Measurements from ENCODE around the gene UMPS.
A peak's percentile ranks its signal among the peaks of the same experiment; 100 is the strongest.

Gene UMPS

GRCh38 chr3:124761935-124762660 lies 31.8 kb downstream of the UMPS start:
- Mint-ChIP-seq H3K27me3 (peaks cover 10 to 45% of the 10 kb centered on the region in 2 donors), H3K4me3 (peak overlapping the region in 1 of 2 donors; percentile 42), H3K4me1 (ENCODE audit: low read depth in 2 of 2) (peaks cover 0 to 4% of the 10 kb centered on the region in 2 donors), H3K27ac (no peak overlapping the region), H3K9me3 (no peaks in the 10 kb centered on the region), H3K36me3 (ENCODE audit: insufficient read depth) (no peaks in the 10 kb centered on the region)
- ATAC-seq (replicated peaks) (no peak), DNase-seq (no peak)

DNA sequence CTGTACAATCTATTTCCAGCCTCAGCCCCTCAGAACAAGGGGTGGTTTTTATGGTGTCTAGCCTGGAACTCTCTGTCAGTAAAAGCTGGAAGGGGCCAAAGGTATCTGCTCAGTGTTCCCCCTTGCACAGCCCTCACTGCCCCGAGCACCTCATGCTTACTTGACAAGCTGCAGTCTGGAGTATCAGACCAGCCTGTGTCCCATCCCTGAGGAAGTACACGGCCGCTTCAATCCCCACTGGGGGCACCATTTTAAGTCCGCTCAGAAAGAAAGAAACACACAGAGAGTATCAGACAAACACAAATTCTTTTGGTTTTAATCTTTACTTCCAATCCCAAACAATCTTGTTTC lies 32.4 kb downstream of the UMPS start:
- H3K27me3 Mint-ChIP-seq, result peaks cover 13 to 43% of the 10 kb centered on the region in 2 donors
- ATAC-seq (replicated peaks) (no peak), DNase-seq (no peak)
- H3K9me3 Mint-ChIP-seq, result no peaks in the 10 kb centered on the region
- H3K36me3 Mint-ChIP-seq (ENCODE audit: insufficient read depth), result no peaks in the 10 kb centered on the region
- H3K4me3 Mint-ChIP-seq, result no peak overlapping the region
- no peak overlapping the region for H3K27ac Mint-ChIP-seq
- peaks cover 0 to 4% of the 10 kb centered on the region in 2 donors for H3K4me1 Mint-ChIP-seq (ENCODE audit: low read depth in 2 of 2)

- H3K27me3 Mint-ChIP-seq, result peaks cover 13 to 41% of the 10 kb centered on the region in 2 donors
These were observed 33.0 kb downstream of the UMPS start for GRCh38 chr3:124763206-124763605.

GRCh38 chr3:124763644-124764358 lies 33.5 kb downstream of the UMPS start:
- ATAC-seq (replicated peaks) (no peak), DNase-seq (no peak)
- H3K27me3 Mint-ChIP-seq, result peaks cover 13 to 39% of the 10 kb centered on the region in 2 donors
- no peaks in the 10 kb centered on the region for H3K36me3 Mint-ChIP-seq (ENCODE audit: insufficient read depth)
- no peak overlapping the region for H3K27ac Mint-ChIP-seq
- no peak overlapping the region for H3K4me3 Mint-ChIP-seq
- H3K4me1 Mint-ChIP-seq (ENCODE audit: low read depth in 2 of 2), result peaks cover 0 to 4% of the 10 kb centered on the region in 2 donors
- H3K9me3 Mint-ChIP-seq, result no peaks in the 10 kb centered on the region

More at GRCh38 chr3:124763206-124763605, 33.0 kb downstream of the UMPS start:
- DNase-seq (no peak), ATAC-seq (replicated peaks) (no peak)
- H3K9me3 Mint-ChIP-seq, result no peaks in the 10 kb centered on the region
- H3K4me3 Mint-ChIP-seq, result no peak overlapping the region
- H3K4me1 Mint-ChIP-seq (ENCODE audit: low read depth in 2 of 2), result peaks cover 0 to 4% of the 10 kb centered on the region in 2 donors
- no peak overlapping the region for H3K27ac Mint-ChIP-seq
- H3K36me3 Mint-ChIP-seq (ENCODE audit: insufficient read depth), result no peaks in the 10 kb centered on the region

DNA sequence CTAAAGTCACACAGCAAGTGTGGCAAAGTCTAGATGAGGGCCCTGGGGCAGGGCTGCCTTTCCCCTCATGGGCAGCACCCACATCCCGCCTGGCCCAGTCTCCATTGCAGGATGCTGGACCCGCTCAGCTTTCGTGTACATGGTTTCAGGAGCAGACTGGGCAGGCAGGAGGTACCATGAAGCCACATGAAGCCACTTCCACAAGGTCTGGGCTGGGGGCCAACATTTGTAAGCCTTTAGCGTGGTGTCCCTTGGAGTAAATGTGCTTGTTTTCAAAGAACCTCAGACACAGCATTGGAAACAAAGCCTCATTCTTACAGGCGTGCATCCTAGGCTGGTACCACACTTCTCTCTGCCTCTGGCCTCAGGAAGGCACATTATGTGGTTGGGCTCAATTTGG lies 34.5 kb downstream of the UMPS start:
- Mint-ChIP-seq H3K4me1 (ENCODE audit: low read depth in 2 of 2) (peaks cover 0 to 4% of the 10 kb centered on the region in 2 donors), H3K27ac (no peak overlapping the region), H3K9me3 (no peaks in the 10 kb centered on the region), H3K27me3 (peaks cover 15 to 43% of the 10 kb centered on the region in 2 donors), H3K4me3 (no peak overlapping the region), H3K36me3 (ENCODE audit: insufficient read depth) (no peaks in the 10 kb centered on the region)
- no peak for ATAC-seq (replicated peaks)
- DNase-seq, result no peak

- Mint-ChIP-seq H3K4me1 (ENCODE audit: low read depth in 2 of 2) (peaks cover 0 to 4% of the 10 kb centered on the region in 2 donors), H3K4me3 (no peak overlapping the region), H3K9me3 (no peaks in the 10 kb centered on the region), H3K27ac (peak overlapping the region in 1 of 2 donors; percentile 3), H3K36me3 (ENCODE audit: insufficient read depth) (no peaks in the 10 kb centered on the region), H3K27me3 (peaks cover 19 to 47% of the 10 kb centered on the region in 2 donors)
- ATAC-seq (replicated peaks) (no peak), DNase-seq (no peak)
These were observed 35.1 kb downstream of the UMPS start for GRCh38 chr3:124765197-124765840.

DNA sequence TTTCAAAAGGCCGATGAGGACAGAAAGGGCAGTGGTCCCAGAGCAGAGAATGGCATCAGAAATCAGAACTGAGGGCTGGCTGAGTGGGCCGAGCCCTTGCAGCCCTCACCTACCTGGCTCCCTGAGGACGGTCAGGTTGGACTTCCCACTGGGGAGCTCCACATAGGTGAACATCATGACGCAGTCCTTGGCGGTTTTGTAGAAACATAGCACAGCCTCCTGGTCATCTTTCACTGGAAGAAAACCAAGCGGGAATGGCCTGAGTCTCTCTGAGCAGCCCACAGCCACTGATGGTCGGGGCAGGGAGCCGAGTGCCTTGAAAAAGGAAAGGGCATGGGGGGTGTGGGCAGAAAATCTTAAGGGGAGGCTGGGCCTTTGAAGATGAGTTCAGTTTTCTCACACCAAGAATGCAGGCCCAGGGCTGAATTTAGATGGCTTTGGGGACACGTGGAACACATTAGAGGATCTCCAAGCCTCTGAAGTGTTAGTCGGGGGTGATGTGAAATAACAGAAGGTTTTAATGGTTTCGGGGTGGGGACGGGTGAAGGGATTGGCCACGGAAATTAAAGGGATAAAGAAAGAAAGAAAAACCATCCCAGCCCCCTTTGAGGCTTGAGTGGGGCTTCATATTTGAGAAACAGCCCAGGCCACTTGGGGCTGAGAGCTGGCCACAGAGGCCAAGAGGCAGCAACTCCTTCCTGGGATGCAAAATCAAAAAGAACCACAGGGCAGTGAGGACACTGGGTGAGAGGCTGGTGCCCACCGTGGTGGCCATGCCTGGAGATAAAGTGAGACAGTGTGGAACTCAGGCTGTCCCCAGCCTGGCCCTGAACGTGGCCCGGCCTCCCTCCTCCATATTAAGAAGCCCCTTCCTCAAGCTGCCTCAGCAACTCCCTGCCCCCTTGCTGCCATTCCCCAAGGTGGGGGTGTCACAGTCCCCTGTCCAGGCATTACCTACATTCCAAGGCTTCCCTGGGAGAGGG lies 36.2 kb downstream of the UMPS start:
- Mint-ChIP-seq H3K27me3 (peaks cover 19 to 47% of the 10 kb centered on the region in 2 donors), H3K9me3 (no peaks in the 10 kb centered on the region), H3K4me1 (ENCODE audit: low read depth in 2 of 2) (peaks cover 0 to 2% of the 10 kb centered on the region in 2 donors), H3K4me3 (no peak overlapping the region), H3K27ac (peak overlapping the region in 1 of 2 donors; percentile 21), H3K36me3 (ENCODE audit: insufficient read depth) (no peaks in the 10 kb centered on the region)
- no peak for ATAC-seq (replicated peaks)
- DNase-seq, result no peak

DNA sequence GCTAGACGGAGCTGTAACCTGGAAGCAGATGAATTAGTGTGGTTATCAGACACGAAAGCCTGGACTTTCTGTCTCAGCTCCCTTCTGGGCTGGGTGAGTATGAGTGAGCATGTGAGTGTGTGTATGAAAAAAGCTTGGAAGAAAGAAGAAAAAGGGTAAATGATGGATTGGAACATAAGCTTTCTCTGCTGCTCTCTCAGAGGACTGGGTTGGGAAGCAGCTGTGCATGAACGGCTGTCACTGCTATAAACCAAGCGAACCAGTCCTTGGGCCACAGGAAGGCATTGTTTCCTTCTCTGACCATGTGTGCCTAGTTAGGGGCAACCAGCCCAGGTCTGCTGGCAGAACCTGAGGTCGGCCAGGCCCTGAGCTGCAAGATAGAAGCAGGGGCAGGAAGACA lies 37.0 kb downstream of the UMPS start:
- Mint-ChIP-seq H3K27me3 (peaks cover 25 to 52% of the 10 kb centered on the region in 2 donors), H3K4me3 (no peak overlapping the region), H3K27ac (no peak overlapping the region), H3K4me1 (ENCODE audit: low read depth in 2 of 2) (no peaks in the 10 kb centered on the region), H3K9me3 (no peaks in the 10 kb centered on the region), H3K36me3 (ENCODE audit: insufficient read depth) (no peaks in the 10 kb centered on the region)
- DNase-seq, result no peak
- ATAC-seq (replicated peaks), result no peak

- peaks cover 28 to 56% of the 10 kb centered on the region in 2 donors for H3K27me3 Mint-ChIP-seq
- no peak overlapping the region for H3K4me3 Mint-ChIP-seq
- ATAC-seq (replicated peaks), result no peak
- H3K27ac Mint-ChIP-seq, result no peak overlapping the region
- DNase-seq, result no peak
- no peaks in the 10 kb centered on the region for H3K4me1 Mint-ChIP-seq (ENCODE audit: low read depth in 2 of 2)
- no peaks in the 10 kb centered on the region for H3K9me3 Mint-ChIP-seq
- no peaks in the 10 kb centered on the region for H3K36me3 Mint-ChIP-seq (ENCODE audit: insufficient read depth)
These were observed 37.4 kb downstream of the UMPS start for GRCh38 chr3:124767691-124768090.

DNA sequence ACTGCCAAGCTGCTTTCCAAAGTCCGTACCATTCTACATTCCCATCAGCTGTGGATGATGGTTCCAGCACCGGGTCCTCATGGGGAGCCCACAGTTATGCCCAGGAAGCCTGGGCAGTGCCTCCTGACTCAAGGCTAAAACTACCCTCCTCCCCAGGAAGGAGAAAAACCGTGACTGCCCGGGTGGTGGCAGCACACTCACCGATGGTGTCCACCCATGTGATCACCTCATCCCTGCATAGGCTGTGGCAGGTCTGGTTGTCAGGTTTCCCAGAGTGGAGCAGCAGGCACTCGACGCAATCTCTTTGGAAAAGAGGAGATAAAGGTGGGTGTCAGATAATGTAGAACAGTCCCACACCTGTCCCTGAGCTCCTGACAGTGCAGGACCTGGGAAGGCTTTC lies 38.6 kb downstream of the UMPS start:
- Mint-ChIP-seq H3K27ac (no peak overlapping the region), H3K4me1 (ENCODE audit: low read depth in 2 of 2) (no peaks in the 10 kb centered on the region), H3K36me3 (ENCODE audit: insufficient read depth) (no peaks in the 10 kb centered on the region), H3K9me3 (no peaks in the 10 kb centered on the region), H3K4me3 (no peak overlapping the region), H3K27me3 (peaks cover 36 to 67% of the 10 kb centered on the region in 2 donors)
- ATAC-seq (replicated peaks), result no peak
- DNase-seq, result no peak

- Mint-ChIP-seq H3K36me3 (ENCODE audit: insufficient read depth) (no peaks in the 10 kb centered on the region), H3K4me3 (no peak overlapping the region), H3K27me3 (peaks cover 41 to 69% of the 10 kb centered on the region in 2 donors), H3K4me1 (ENCODE audit: low read depth in 2 of 2) (no peaks in the 10 kb centered on the region), H3K9me3 (no peaks in the 10 kb centered on the region), H3K27ac (no peak overlapping the region)
- ATAC-seq (replicated peaks), result no peak
- no peak for DNase-seq
These were observed 39.2 kb downstream of the UMPS start for GRCh38 chr3:124769462-124769861.

DNA sequence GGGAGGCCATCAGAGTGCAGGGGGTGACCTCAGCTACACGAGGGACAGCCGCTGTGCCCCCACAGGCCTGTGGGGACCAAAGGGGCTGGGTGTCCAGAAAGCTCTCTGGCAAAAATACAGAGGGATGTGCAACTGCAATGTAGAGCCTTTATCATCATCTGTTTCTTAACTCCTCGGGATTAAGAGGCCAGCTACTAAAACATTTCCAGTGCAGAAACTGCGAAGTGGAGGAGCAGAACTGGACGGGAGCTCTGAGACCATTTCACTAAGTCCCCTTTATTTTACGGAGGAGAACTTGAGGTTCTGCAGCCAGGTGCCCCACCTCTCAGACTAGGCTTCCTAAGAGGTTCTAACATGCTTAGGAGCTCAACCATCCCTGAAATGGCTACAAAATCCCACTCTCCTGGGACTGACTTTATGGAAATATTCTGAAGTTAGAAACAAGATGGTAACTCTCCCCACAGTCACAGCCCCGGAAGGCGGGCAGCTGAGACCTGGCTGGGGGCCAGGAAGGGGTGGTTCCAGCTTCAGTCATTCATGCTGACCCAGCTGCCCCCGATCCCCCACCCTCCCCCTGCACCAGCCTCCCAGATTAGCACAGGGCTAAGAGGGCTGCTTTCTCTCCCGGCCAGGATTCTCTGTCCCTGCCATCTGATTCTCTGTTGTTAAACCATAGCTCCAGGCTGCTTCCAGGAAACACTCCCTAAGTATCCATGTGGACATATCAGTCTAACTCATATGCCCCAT lies 40.3 kb downstream of the UMPS start:
- no peaks in the 10 kb centered on the region for H3K36me3 Mint-ChIP-seq (ENCODE audit: insufficient read depth)
- H3K27me3 Mint-ChIP-seq, result peaks cover 48 to 58% of the 10 kb centered on the region in 2 donors
- no peaks in the 10 kb centered on the region for H3K9me3 Mint-ChIP-seq

More for the DNA sequence above, 40.3 kb downstream of the UMPS start:
- Mint-ChIP-seq H3K4me3 (no peak overlapping the region), H3K27ac (peak overlapping the region in 1 of 2 donors; percentile 50), H3K4me1 (ENCODE audit: low read depth in 2 of 2) (no peaks in the 10 kb centered on the region)
- ATAC-seq (replicated peaks), result no peak
- DNase-seq, result no peak
